GM12891 (cell line): ENCODE measurements around the gene GPC5.

Experiments used
- POLR2A ChIP-seq: IDR thresholded peaks from 2 replicates; pipeline ENCODE4 v1.6.1; 2011; ENCODE audit warnings: low read depth, low read length, control low read depth
- POLR2AphosphoS5 ChIP-seq: IDR thresholded peaks from 2 replicates; pipeline ENCODE4 v1.6.1; 2011; ENCODE audit warnings: low read depth, low read length, control low read depth
- POU2F2 ChIP-seq: IDR thresholded peaks from 2 replicates; pipeline ENCODE4 v1.6.1; 2011; ENCODE audit warnings: low read depth, mild to moderate bottlenecking, control low read depth, low read length, moderate library complexity
- SPI1 ChIP-seq: IDR thresholded peaks from 2 replicates; pipeline ENCODE4 v1.6.1; 2011; ENCODE audit warnings: low read depth, low read length, control low read depth
- TAF1 ChIP-seq: IDR thresholded peaks from 2 replicates; pipeline ENCODE4 v1.6.1; 2011; ENCODE audit warnings: low read depth, low read length, control low read depth

- TF ChIP-seq TAF1 (no peak), POLR2A (no peak), POLR2AphosphoS5 (no peak), POU2F2 (no peak), SPI1 (no peak)
Measured at GRCh38 chr13:92564942-92565341, 1166.5 kb downstream of the GPC5 start.
